ENCODE data around the gene MRPS34.
"Not testable (repeated sequence)": the region's sequence is repeated elsewhere in the genome, so short reads cannot be mapped to it uniquely, and the experiment has no call there.

MRPS34 gene

GRCh38 chr16:1746693-1747195, 26.2 kb downstream of the MRPS34 start:
- DNase-seq = no peak

- no peak for DNase-seq
Observed at GRCh38 chr16:1745900-1746692, 26.8 kb downstream of the MRPS34 start.

GRCh38 chr16:1745181-1745899, 27.6 kb downstream of the MRPS34 start:
- DNase-seq = no peak

DNA sequence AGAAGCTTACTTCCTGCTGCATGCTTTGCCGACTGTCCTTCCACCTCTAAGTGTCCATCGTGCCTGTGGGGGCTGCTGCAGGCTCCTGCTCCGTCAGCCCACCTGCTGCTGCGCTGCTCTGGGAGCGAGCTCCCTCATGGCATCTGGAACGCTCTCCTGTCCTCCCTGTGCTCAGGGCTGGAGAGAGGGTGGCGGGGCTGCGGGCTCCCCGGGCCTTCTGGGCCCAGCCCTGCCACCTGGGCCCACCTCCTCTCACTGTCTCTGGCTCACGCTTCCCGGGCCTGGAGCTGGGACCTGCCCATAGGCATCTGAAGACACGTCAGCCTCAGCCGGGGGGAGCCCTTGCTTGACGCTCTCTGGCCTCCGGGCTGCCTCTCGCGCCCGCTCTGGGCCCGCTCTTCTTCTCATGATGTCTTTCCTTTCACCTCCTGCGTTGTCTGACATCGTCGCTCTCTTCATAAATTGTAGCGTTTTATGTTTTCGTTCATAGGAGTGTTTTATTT, 28.5 kb downstream of the MRPS34 start:
- DNase-seq = no peak

GRCh38 chr16:1743376-1744337, 29.3 kb downstream of the MRPS34 start:
- no peak for DNase-seq

GRCh38 chr16:1741553-1742165, 31.3 kb downstream of the MRPS34 start:
- DNase-seq = no peak

GRCh38 chr16:1740781-1741490, 32.0 kb downstream of the MRPS34 start:
- DNase-seq = no peak

GRCh38 chr16:1740234-1740633, 32.7 kb downstream of the MRPS34 start:
- no peak for DNase-seq

- DNase-seq = no peak
Observed at GRCh38 chr16:1734816-1735215, 38.1 kb downstream of the MRPS34 start.

DNA sequence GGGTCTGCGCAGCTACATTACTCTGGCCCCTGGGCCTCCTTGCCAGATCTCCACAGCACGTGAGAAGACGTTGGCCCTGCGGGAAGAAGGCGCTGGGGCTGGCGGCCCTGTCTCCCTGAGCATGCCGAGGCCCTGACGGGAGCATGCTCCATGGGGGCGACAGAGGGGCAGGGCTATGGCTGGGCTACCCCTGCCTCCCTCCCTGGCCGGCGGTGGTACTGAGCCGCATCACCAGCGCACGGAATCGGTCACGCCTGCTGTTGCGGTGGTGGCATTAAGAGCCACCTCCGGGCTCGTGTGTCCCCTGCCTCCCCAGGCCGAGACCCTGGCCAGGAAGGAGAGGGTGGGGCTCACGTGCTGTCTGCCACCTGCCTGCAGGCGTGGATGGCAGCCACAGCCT, 38.8 kb downstream of the MRPS34 start:
- DNase-seq = no peak

DNA sequence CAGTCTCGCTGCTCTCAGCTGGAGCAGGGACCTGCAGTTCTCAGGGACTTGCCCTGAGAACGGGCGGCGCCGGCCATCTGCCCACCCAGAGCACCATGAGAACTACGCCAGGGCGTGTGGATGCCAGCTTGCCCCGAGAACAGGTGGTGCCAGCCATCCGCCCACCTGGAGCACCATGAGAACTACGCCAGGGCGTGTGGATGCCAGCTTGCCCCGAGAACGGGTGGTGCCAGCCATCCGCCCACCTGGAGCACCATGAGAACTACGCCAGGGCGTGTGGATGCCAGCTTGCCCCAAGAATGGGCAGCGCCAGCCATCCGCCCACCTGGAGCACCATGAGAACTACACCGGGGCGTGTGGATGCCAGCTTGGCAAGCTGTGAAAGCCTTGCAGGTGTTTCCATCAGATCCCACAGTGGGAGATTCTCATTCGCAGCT, 40.4 kb downstream of the MRPS34 start:
- not testable (repeated sequence) for DNase-seq

- no peak for DNase-seq
Observed at GRCh38 chr16:1732071-1732470, 40.9 kb downstream of the MRPS34 start.

DNA sequence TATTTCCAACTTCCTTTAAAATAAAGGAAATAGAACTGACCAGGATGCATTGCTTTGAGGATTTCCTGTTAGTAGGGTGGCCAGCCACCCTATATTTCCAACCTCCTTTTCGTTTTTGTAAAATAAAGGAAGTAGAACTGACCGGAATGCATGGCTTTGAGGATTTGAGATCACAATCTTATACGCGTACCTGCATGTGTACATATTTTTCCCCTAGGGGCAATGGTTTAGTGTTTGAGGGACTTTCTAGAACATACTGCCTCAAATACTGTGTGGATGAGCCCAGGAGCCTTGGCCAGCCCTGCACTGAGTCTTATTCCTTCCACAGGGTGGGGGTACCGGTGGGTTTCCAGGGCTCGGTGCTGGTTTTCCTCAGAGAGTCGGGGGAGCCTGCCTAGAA, 41.3 kb downstream of the MRPS34 start:
- no peak for DNase-seq

- no peak for DNase-seq
Observed at GRCh38 chr16:1731073-1731472, 41.9 kb downstream of the MRPS34 start.

GRCh38 chr16:1729445-1729844, 43.5 kb downstream of the MRPS34 start:
- no peak for DNase-seq

- DNase-seq = no peak
Observed at GRCh38 chr16:1729026-1729425, 43.9 kb downstream of the MRPS34 start.

DNA sequence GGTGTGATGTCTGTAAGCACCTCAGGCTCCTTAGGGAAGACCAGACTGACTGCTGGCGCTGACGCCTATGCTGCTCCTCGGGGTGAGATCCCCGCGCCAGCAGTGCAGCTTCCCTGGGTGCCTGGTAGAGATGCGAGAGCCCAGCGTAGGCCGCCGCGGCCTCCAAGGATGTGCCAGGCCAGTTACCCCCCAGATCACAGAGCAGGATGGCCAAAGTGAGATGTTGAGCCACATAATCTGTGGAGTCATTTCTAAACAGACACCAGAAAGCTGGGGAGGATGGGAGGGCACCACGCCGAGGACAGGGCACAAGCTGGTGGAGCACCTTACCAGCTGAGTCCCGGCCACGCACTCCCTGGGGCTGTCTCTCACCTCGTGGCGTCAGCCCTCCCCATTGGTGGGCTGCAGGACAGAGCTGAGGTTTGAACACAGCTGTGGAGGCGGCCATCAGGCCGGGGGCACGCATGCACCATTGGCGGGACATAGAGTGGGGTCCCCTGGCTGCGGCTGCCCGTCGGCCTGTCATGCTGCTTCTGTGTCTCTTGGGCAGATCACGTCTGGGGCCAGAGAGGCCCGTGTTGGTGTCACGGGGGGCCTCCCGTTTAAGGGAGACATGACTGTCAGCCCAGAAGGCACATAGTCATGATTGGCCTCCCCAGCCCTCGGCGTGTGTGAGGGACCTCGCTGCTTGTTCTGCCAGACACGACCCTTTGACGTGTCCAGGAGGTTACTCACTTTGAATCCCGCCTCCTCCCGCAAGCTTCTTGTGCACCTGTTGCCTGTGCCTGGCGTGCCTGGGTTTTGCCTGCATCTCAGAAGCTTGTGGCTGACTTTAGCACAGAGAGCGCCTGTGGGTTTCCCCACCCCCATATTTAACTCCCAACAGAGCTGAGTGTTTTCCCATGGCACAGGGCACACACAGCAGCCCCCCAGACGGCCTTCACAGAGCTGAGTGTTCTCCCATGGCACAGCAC, 45.0 kb downstream of the MRPS34 start:
- no peak for DNase-seq

DNA sequence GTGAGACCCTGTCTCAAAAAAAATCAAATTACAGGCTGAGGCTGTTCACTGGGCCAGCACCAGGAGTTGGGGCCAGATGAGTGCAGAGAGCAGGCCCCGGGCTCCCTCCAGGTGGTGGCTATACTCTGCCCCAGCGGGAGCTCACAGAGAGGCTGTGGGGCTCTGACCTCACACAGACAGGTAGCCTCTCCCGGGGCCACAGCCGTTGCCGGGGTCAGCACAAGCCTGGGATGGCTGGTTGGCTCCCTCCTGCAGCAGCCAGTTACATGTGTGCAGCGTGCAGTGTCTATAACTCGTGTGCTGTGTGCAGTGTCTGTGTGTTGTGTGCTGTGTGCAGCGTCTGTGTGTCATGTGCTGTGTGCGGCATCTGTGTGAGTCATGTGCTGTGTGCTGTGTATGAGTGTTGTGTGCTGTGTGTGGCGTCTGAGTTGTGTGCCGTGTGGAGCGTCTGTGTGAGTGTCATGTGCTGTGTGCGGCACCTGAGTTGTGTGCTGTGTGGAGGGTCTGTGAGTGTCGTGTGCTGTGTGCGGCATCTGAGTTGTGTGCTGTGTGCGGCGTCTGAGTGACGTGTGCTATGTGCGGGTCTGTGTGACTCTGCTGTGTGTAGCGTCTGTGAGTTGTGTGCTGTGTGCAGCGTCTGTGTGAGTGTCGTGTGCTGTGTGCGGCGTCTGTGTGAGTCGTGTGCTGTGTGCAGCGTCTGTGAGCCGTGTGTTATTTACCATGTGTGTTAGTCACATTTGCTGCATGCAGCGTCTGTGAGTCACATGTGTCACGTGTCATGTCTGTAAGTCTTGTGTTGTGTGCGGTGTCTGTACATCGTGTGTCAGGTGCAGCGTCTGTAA, 46.1 kb downstream of the MRPS34 start:
- no peak for DNase-seq

- DNase-seq = no peak
Observed at GRCh38 chr16:1724491-1724890, 48.4 kb downstream of the MRPS34 start.
